ENCODE measurements around the gene TTC7B. TPM values are rescaled to one million over a fixed set of nuclear protein-coding genes. Genes with fewer than 3 reads are reported as not detected.

TTC7B gene
- total and polyA plus RNA-seq, 9 of the 15 experiments (the other 6 are each of a cell fraction or from before 2014, with no cell fraction given), result 2.2 to 77.2 (median 36.7) TPM

- no peak for TF ChIP-seq MGA (IDR thresholded peaks at IDR 0.05)
- TF ChIP-seq STAT5B (CRISPR knock-in tag; IDR thresholded peaks at IDR 0.05), result no peak
Observed at GRCh38 chr14:90829677-90830076, 13.4 kb upstream of the TTC7B start (continued).

Measured in K562 (cell line).